HepG2 (cell line): ENCODE measurements around the gene ASTN1. TPM values are rescaled to one million over a fixed set of nuclear protein-coding genes. Genes with fewer than 3 reads are reported as not detected.
A peak's percentile ranks its signal among the peaks of the same experiment; 100 is the strongest.

Source experiments
- ATAC-seq: fragments of 200-7000 bp; cut with Tn5 transposase; 3 replicates; pipeline ENCODE4 v1.9.1; 2020; ENCODE audit warnings: mild to moderate bottlenecking, moderate library complexity
- BruUV-seq: library from RNA; stranded (reverse); fragments of 400-500 nt; replicated peaks from 2 replicates; lab custom pipeline; 2021; lab: Mats Ljungman, UMichigan
- CTCF ChIA-PET: fragments of 300-600 bp; formaldehyde crosslinking; extraction: SDS; loops from one replicate; lab custom pipeline; 2021; ENCODE audit warnings: low total read pairs, inconsistent platforms, low intra/inter-chr PET ratio; lab: Yijun Ruan, JAX
- POLR2A ChIA-PET: fragments of 350-600 bp; sonication (Branson Sonifier 250); formaldehyde crosslinking; loops from one replicate; lab custom pipeline; 2020; ENCODE audit warnings: antibody characterized with exemption, inconsistent platforms; lab: Yijun Ruan, JAX
- DNase-seq: peaks from one replicate; pipeline ENCODE4 v3.0.0-alpha.2; 2015; ENCODE audit warnings: low spot score
- FAIRE-seq: peaks from 3 replicates; lab custom pipeline; 2011; peaks lifted over from hg19 to GRCh38; lab: Jason Lieb, UNC
- H2AFZ ChIP-seq: one replicate; pipeline ENCODE4 v1.6.1; 2011; ENCODE audit warnings: low read length, inconsistent platforms
- H3K27ac ChIP-seq: fragments of 300-600 bp; 3 replicates; pipeline ENCODE4 v1.8.0; 2011; ENCODE audit warnings: mixed run types, mild to moderate bottlenecking, mixed read lengths, low read length, inconsistent platforms; ENCODE audit not compliant: insufficient read depth; ENCODE audit errors: extremely low read length
- H3K27me3 ChIP-seq, 2 experiments: fragments of 200-600 bp in 1 of 2; 2 replicates in 1 of 2; 3 replicates in 1 of 2; pipeline versions ENCODE4 v1.6.0 to v1.8.0; 2011; ENCODE audit warnings: low read length in 2 of 2, mild to moderate bottlenecking in 2 of 2, moderate library complexity in 2 of 2, inconsistent platforms in 1 of 2; ENCODE audit not compliant: insufficient read depth in 2 of 2, control insufficient read depth in 1 of 2
- H3K36me3 ChIP-seq, 2 experiments: fragments of 200-600 bp in 1 of 2; replicated peaks in 1 of 2; 2 replicates in 1 of 2; 3 replicates in 1 of 2; pipeline versions ENCODE4 v1.5.1 to v1.8.0; 2011; ENCODE audit warnings: low read length in 2 of 2, inconsistent platforms in 1 of 2; ENCODE audit not compliant: insufficient read depth in 2 of 2, control insufficient read depth in 1 of 2
- H3K4me1 ChIP-seq: 2 replicates; pipeline ENCODE4 v1.5.1; 2012; ENCODE audit warnings: low read length, inconsistent platforms; ENCODE audit not compliant: insufficient read depth
- H3K4me2 ChIP-seq: 2 replicates; pipeline ENCODE4 v1.6.0; 2011; ENCODE audit warnings: low read depth, low read length, inconsistent platforms
- H3K4me3 ChIP-seq, 3 experiments: fragments of 200-600 bp in 1 of 3; sonication (generic), shearing (Covaris generic) in 1 of 3; replicated peaks in 1 of 3; 2 replicates each; pipeline ENCODE4 v1.5.1; 2011 to 2016; ENCODE audit warnings: low read length in 3 of 3, inconsistent platforms in 2 of 3, low read depth in 2 of 3, mild to moderate bottlenecking in 2 of 3, control low read depth in 1 of 3, mixed read lengths in 1 of 3; ENCODE audit not compliant: insufficient read depth in 1 of 3
- H3K79me2 ChIP-seq: one replicate; pipeline ENCODE4 v1.6.1; 2011; ENCODE audit warnings: low read length, inconsistent platforms; ENCODE audit not compliant: insufficient read depth
- H3K9ac ChIP-seq: 2 replicates; pipeline ENCODE4 v1.6.0; 2011; ENCODE audit warnings: mild to moderate bottlenecking, low read depth, low read length, inconsistent platforms; ENCODE audit not compliant: insufficient read depth
- H3K9me3 ChIP-seq: 2 replicates; pipeline ENCODE4 v1.5.1; 2012; ENCODE audit warnings: mild to moderate bottlenecking, low read length
- H4K20me1 ChIP-seq: 2 replicates; pipeline ENCODE4 v1.6.0; 2011; ENCODE audit warnings: inconsistent platforms, mild to moderate bottlenecking, low read length, moderate library complexity; ENCODE audit not compliant: insufficient read depth
- FOXJ3 ChIP-seq: sonication (generic); formaldehyde crosslinking; IDR thresholded peaks from 2 replicates; pipeline ENCODE4 v1.4.0; 2020; ENCODE audit warnings: missing genetic modification reagents, mild to moderate bottlenecking, borderline replicate concordance
- MAF1 ChIP-seq: sonication (generic); formaldehyde crosslinking; IDR thresholded peaks from 2 replicates; pipeline ENCODE4 v1.5.0; 2020; ENCODE audit warnings: missing genetic modification reagents, borderline replicate concordance
- WGBS: methylation state at CpG from one replicate; pipeline ENCODE4 v1.1.6; 2017; ENCODE audit warnings: low lambda C conversion rate; 5-methylcytosine and 5-hydroxymethylcytosine counted together
- in situ Hi-C: cut with HindIII; loops from 2 replicates; pipeline ENCODE4 v1.10.0; 2017; ENCODE audit warnings: low pct_unique_long_range_greater_than_20kb; ENCODE audit not compliant: extremely low pct_ligation_motif_present
- intact Hi-C: fragments of 100-400 bp; cut with micrococcal nuclease; formaldehyde crosslinking; loops from one replicate; pipeline ENCODE4 v1.10.0; 2022; ENCODE audit not compliant: unreplicated experiment
- polyA plus RNA-seq, 8 experiments: library from polyadenylated mRNA; depleted of rRNA in 3 of 8; stranded (reverse) in 7 of 8; unstranded in 1 of 8; fragments of >200 nt; fragmentation: Illumina TruSeq in 4 of 8; extraction: Trizol in 4 of 8; gene quantifications; 2 replicates each; pipeline versions ENCODE4 v1.2.1 to v1.2.3, GENCODE V29; 2011 to 2016; ENCODE audit warnings: low read depth in 4 of 8, missing spikeins in 1 of 8, mixed read lengths in 1 of 8; ENCODE audit not compliant: insufficient read depth in 1 of 8
- total RNA-seq, 5 experiments: library from RNA; depleted of rRNA; stranded (reverse); fragments of >200 nt; fragmentation: Illumina TruSeq; extraction: Trizol; gene quantifications; 2 replicates each; pipeline ENCODE4 v1.2.3, GENCODE V29; 2016; ENCODE audit warnings: low read depth in 1 of 5
- TF ChIP-seq, protein P1 (sequence below): fragments of 450-650 bp; IDR thresholded peaks from 2 replicates; pipeline ENCODE4 v1.6.1; 2016

Gene ASTN1
- total and polyA plus RNA-seq, 2 of the 13 experiments (the other 11 are each of a cell fraction or from before 2014, with no cell fraction given), result not detected

DNA sequence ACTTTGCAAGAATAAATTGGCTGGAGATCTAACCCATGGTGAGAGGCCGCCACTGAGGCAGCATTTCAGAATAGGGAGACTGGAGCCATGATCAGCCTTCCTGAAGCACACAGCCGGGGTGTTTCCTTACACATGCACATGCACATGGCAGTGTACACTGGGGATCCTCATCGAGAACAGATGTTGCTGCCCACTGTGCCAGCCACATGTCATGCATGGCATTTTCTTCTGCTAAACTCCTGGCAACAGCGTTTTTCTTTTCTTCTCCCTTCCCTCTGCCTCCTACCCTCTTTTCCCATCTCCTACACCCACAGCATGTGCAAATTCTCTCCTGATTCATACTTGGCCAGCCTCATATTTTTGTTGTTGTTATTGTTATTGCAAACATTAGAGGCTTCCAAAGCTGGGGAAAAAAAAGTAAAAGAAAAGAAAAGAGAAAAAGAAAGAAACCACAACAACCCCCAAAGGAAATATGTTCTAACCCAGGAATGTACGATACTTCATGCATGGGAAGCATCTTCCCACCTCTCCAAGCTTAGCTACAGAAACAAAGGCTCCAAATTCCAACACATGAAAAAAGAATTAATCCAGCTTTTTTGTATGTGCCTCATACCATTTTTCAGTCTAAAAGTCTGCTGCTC lies 344.0 kb downstream of the ASTN1 start:
- Histone ChIP-seq H3K9ac (no peak overlapping the region), H3K36me3 (no peaks in the 10 kb centered on the region), H3K4me2 (no peak overlapping the region), H3K4me3 (no peak overlapping the region), H3K27me3 (0 out of 5 replicates have a peak, but pooled peaks cover 0 to 2% of the 10 kb centered on the region in 2 experiments), H4K20me1 (no peaks in the 10 kb centered on the region), H2AFZ (no peak overlapping the region), H3K79me2 (no peaks in the 10 kb centered on the region), H3K4me1 (no peaks in the 10 kb centered on the region)
- in situ Hi-C loops (no loop called here), intact Hi-C loops (no loop called here)
- FAIRE-seq (no peak), DNase-seq (no peak)
- BruUV-seq, result no TSS peak
- WGBS, result 0% methylated on average over 4 of the region's 5 CpGs
- CTCF ChIA-PET, result no interaction called here
- TF ChIP-seq, protein P1, sequence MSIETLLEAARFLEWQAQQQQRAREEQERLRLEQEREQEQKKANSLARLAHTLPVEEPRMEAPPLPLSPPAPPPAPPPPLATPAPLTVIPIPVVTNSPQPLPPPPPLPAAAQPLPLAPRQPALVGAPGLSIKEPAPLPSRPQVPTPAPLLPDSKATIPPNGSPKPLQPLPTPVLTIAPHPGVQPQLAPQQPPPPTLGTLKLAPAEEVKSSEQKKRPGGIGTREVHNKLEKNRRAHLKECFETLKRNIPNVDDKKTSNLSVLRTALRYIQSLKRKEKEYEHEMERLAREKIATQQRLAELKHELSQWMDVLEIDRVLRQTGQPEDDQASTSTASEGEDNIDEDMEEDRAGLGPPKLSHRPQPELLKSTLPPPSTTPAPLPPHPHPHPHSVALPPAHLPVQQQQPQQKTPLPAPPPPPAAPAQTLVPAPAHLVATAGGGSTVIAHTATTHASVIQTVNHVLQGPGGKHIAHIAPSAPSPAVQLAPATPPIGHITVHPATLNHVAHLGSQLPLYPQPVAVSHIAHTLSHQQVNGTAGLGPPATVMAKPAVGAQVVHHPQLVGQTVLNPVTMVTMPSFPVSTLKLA, result 0 out of 2 replicates have a peak, but pooled peaks have one; percentile 17
- TF ChIP-seq MAF1 (CRISPR knock-in tag), result no peak
- TF ChIP-seq, all 625 proteins: peak for 1
- Histone ChIP-seq H3K27ac (no peak overlapping the region), H3K9me3 (no peaks in the 10 kb centered on the region)
- no peak for ATAC-seq
- POLR2A ChIA-PET, result no interaction called here

DNA sequence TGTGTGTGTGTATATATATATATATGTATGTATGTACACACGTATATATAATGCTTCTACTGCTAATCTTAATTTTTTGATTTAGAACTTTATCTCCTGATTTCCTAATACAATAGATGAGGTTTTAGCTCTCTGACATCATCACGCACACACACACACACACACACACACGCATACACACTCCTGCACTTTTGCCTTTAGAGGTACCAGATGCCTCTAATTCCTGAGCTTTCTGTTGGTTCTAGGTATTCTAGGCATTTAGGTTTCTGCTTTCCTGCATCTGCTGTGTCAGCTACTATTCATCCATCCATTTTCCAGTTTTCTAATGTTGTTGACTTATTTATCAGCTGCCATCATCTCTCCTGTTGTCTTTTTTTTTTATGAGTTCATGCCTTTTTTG lies 348.3 kb downstream of the ASTN1 start:
- Histone ChIP-seq H3K4me2 (no peak overlapping the region), H3K9ac (no peak overlapping the region), H3K4me3 (no peak overlapping the region), H3K9me3 (no peaks in the 10 kb centered on the region), H3K27ac (no peak overlapping the region), H3K27me3 (no peaks in the 10 kb centered on the region), H3K36me3 (no peaks in the 10 kb centered on the region), H3K4me1 (no peaks in the 10 kb centered on the region), H2AFZ (no peak overlapping the region), H3K79me2 (no peaks in the 10 kb centered on the region), H4K20me1 (no peaks in the 10 kb centered on the region)
- ChIA-PET POLR2A (no interaction called here), CTCF (no interaction called here)
- TF ChIP-seq FOXJ3 (CRISPR knock-in tag), result no peak
- FAIRE-seq, result no peak
- BruUV-seq, result no TSS peak
- in situ Hi-C loops, result no loop called here
- 2% methylated on average over 3 of the region's 3 CpGs for WGBS
- intact Hi-C loops, result no loop called here
- no peak for DNase-seq
- no peak for ATAC-seq
